K562 (cell line): ENCODE measurements around the gene ZNF665. TPM values are rescaled to one million over a fixed set of nuclear protein-coding genes. Genes with fewer than 3 reads are reported as not detected.

ENCODE experiments used
- ATAC-seq: fragments of 200-7000 bp; cut with Tn5 transposase; 3 replicates; pipeline ENCODE4 v1.9.1; 2020; ENCODE audit warnings: moderate library complexity
- BruUV-seq: library from RNA; stranded (reverse); fragments of 400-500 nt; replicated peaks from 2 replicates; lab custom pipeline; 2021; lab: Mats Ljungman, UMichigan
- CTCF ChIA-PET: fragments of 300-600 bp; formaldehyde crosslinking; extraction: SDS; loops from one replicate; lab custom pipeline; 2021; ENCODE audit warnings: low intra/inter-chr PET ratio; lab: Yijun Ruan, JAX
- POLR2A ChIA-PET: fragments of 300-600, 350-650 bp; sonication (Branson Sonifier 250); formaldehyde crosslinking; extraction: SDS; loops from one replicate; lab custom pipeline; 2021; ENCODE audit warnings: antibody characterized with exemption, inconsistent platforms; lab: Yijun Ruan, JAX
- DNase-seq, 4 experiments: peaks; one replicate each; pipeline versions ENCODE4 v3.0.0 to v3.0.0-alpha.2; 2011 to 2018; ENCODE audit warnings: low spot score in 3 of 4, mixed read lengths in 3 of 4; ENCODE audit errors: extremely low read depth in 1 of 4
- FAIRE-seq: peaks from 2 replicates; lab custom pipeline; 2011; peaks lifted over from hg19 to GRCh38; lab: Jason Lieb, UNC
- H2AFZ ChIP-seq: 2 replicates; pipeline ENCODE4 v1.6.0; 2011; ENCODE audit warnings: low read depth, low read length, control low read depth, inconsistent platforms
- H3K27ac ChIP-seq: fragments of 200-600 bp; 3 replicates; pipeline ENCODE4 v1.8.0; 2011; ENCODE audit warnings: low read depth, mild to moderate bottlenecking, control low read depth, inconsistent platforms, low read length, moderate library complexity, mixed read lengths; ENCODE audit errors: extremely low read depth
- H3K27me3 ChIP-seq, 2 experiments: fragments of 300-600 bp in 1 of 2; 2 replicates in 1 of 2; 3 replicates in 1 of 2; pipeline versions ENCODE4 v1.6.0 to v1.8.0; 2011; ENCODE audit warnings: inconsistent platforms in 2 of 2, low read length in 2 of 2, mild to moderate bottlenecking in 1 of 2, mixed read lengths in 1 of 2, moderate library complexity in 1 of 2; ENCODE audit not compliant: control insufficient read depth in 2 of 2, insufficient read depth in 2 of 2
- H3K36me3 ChIP-seq: fragments of 300-600 bp; 3 replicates; pipeline ENCODE4 v1.8.0; 2011; ENCODE audit warnings: mild to moderate bottlenecking, low read length, inconsistent platforms; ENCODE audit not compliant: control insufficient read depth, insufficient read depth
- H3K4me1 ChIP-seq, 2 experiments: fragments of 200-600 bp in 1 of 2; replicated peaks in 1 of 2; 2 replicates in 1 of 2; 3 replicates in 1 of 2; pipeline versions ENCODE4 v1.5.1 to v1.8.0; 2011; ENCODE audit warnings: inconsistent platforms in 2 of 2, low read length in 2 of 2, mild to moderate bottlenecking in 1 of 2, mixed read lengths in 1 of 2, moderate library complexity in 1 of 2; ENCODE audit not compliant: control insufficient read depth in 2 of 2, insufficient read depth in 2 of 2
- H3K4me2 ChIP-seq: 2 replicates; pipeline ENCODE4 v1.6.1; 2011; ENCODE audit warnings: low read length, control low read depth, inconsistent platforms, mixed read lengths; ENCODE audit not compliant: insufficient read depth
- H3K4me3 ChIP-seq: fragments of 200-600 bp; sonication (generic), shearing (Covaris generic); 2 replicates; pipeline ENCODE4 v1.5.1; 2016; ENCODE audit warnings: control low read depth, inconsistent platforms
- H3K79me2 ChIP-seq: fragments of 200-600 bp; 3 replicates; pipeline ENCODE4 v1.8.0; 2011; ENCODE audit warnings: low read length, inconsistent platforms; ENCODE audit not compliant: control insufficient read depth, insufficient read depth
- H3K9ac ChIP-seq, 2 experiments: 2 replicates each; pipeline versions ENCODE4 v1.6.0 to v1.6.1; 2011; ENCODE audit warnings: low read depth in 2 of 2, low read length in 2 of 2, control low read depth in 1 of 2, inconsistent platforms in 1 of 2, mild to moderate bottlenecking in 1 of 2, mixed read lengths in 1 of 2; ENCODE audit not compliant: insufficient read depth in 1 of 2
- H3K9me1 ChIP-seq: one replicate; pipeline ENCODE4 v1.6.0; 2011; ENCODE audit warnings: inconsistent platforms, mild to moderate bottlenecking, low read length, moderate library complexity; ENCODE audit not compliant: control insufficient read depth, insufficient read depth
- H3K9me3 ChIP-seq: replicated peaks from 2 replicates; pipeline ENCODE4 v1.5.1; 2011; ENCODE audit warnings: low read depth, low read length, inconsistent platforms; ENCODE audit not compliant: control insufficient read depth, insufficient read depth
- H4K20me1 ChIP-seq: replicated peaks from 2 replicates; pipeline ENCODE4 v1.6.1; 2011; ENCODE audit warnings: low read length, inconsistent platforms, mixed read lengths; ENCODE audit not compliant: control insufficient read depth, insufficient read depth
- MGA ChIP-seq: fragments of 450-650 bp; IDR thresholded peaks from 2 replicates; pipeline ENCODE4 v1.6.1; 2016; ENCODE audit warnings: mild to moderate bottlenecking, moderate library complexity
- SMAD3 ChIP-seq: fragments of 450-650 bp; formaldehyde crosslinking; conservative IDR thresholded peaks from 2 replicates; pipeline ENCODE4 v1.4.0; 2020; ENCODE audit warnings: mild to moderate bottlenecking
- whole genome bisulfite sequencing: fragments of 100-300 bp; shearing (Covaris generic); methylation state at CpG from one replicate; pipeline ENCODE4 v1.1.6; 2016; ENCODE audit warnings: low coverage, mixed read lengths; ENCODE audit not compliant: insufficient coverage; ENCODE audit errors: missing lambda C conversion rate; 5-methylcytosine and 5-hydroxymethylcytosine counted together
- in situ Hi-C: fragments of 300-500 bp; cut with MboI; formaldehyde crosslinking; loops from 4 replicates; pipeline ENCODE4 v1.15.0; 2018; ENCODE audit warnings: inconsistent platforms, mixed read lengths
- intact Hi-C: fragments of 100-400 bp; cut with micrococcal nuclease; formaldehyde crosslinking; loops from 2 replicates; pipeline ENCODE4 v1.14.2; 2022
- polyA plus RNA-seq, 8 experiments: library from polyadenylated mRNA; depleted of rRNA in 4 of 8; stranded (reverse) in 5 of 8; unstranded in 3 of 8; fragments of >200 nt; fragmentation: Nextera tagmentation in 2 of 8; fragmentation: Illumina TruSeq in 1 of 8; extraction: Ambion mirVana in 2 of 8; extraction: Trizol in 1 of 8; gene quantifications; 2 replicates each; pipeline versions ENCODE4 v1.2.1 to v1.2.3, GENCODE V29; 2011 to 2014; ENCODE audit warnings: inconsistent platforms in 1 of 8, missing spikeins in 1 of 8
- total RNA-seq, 7 experiments: library from RNA; depleted of rRNA in 6 of 7; stranded (reverse); fragments of >200 nt in 6 of 7; fragmentation: Illumina TruSeq in 2 of 7; extraction: Trizol in 2 of 7; gene quantifications; 2 replicates each; pipeline versions ENCODE4 v1.2.1 to v1.2.3, GENCODE V29; 2011 to 2021; ENCODE audit warnings: low replicate concordance in 1 of 7
- TF ChIP-seq, protein P1 (sequence below): fragments of 150-350 bp; conservative IDR thresholded peaks from 2 replicates; pipeline ENCODE4 v1.6.1; 2014; ENCODE audit warnings: low read length

ZNF665 gene
- total and polyA plus RNA-seq, 9 of the 15 experiments (the other 6 are each of a cell fraction or from before 2014, with no cell fraction given) = 1.9 to 7.6 (median 2.8) TPM

- ChIA-PET CTCF (no interaction called here), POLR2A (no interaction called here)
- ATAC-seq (no peak), DNase-seq (no peak), FAIRE-seq (no peak)
- H3K4me3 ChIP-seq = no peak overlapping the region
- no peak overlapping the region for H3K9ac ChIP-seq
- no TSS peak for BruUV-seq
- in situ Hi-C loops (no loop called here), intact Hi-C loops (no loop called here)
- H3K79me2 ChIP-seq = no peaks in the 10 kb centered on the region
- no peaks in the 10 kb centered on the region; the same call in 1 of the 2 replicates for H3K9me3 ChIP-seq
- no peak overlapping the region for H3K27ac ChIP-seq
- no peaks in the 10 kb centered on the region for H4K20me1 ChIP-seq
- no peak overlapping the region for H2AFZ ChIP-seq
- peaks cover 3% of the 10 kb centered on the region; the same call in 1 of the 3 replicates for H3K36me3 ChIP-seq
- no peaks in the 10 kb centered on the region for H3K27me3 ChIP-seq
- no peak overlapping the region for H3K4me2 ChIP-seq
- no peaks in the 10 kb centered on the region for H3K9me1 ChIP-seq
- H3K4me1 ChIP-seq = no peaks in the 10 kb centered on the region
- WGBS = 44% methylated on average over 10 of the region's 10 CpGs
- TF ChIP-seq SMAD3 = no peak
- TF ChIP-seq MGA = no peak
- TF ChIP-seq, protein P1, sequence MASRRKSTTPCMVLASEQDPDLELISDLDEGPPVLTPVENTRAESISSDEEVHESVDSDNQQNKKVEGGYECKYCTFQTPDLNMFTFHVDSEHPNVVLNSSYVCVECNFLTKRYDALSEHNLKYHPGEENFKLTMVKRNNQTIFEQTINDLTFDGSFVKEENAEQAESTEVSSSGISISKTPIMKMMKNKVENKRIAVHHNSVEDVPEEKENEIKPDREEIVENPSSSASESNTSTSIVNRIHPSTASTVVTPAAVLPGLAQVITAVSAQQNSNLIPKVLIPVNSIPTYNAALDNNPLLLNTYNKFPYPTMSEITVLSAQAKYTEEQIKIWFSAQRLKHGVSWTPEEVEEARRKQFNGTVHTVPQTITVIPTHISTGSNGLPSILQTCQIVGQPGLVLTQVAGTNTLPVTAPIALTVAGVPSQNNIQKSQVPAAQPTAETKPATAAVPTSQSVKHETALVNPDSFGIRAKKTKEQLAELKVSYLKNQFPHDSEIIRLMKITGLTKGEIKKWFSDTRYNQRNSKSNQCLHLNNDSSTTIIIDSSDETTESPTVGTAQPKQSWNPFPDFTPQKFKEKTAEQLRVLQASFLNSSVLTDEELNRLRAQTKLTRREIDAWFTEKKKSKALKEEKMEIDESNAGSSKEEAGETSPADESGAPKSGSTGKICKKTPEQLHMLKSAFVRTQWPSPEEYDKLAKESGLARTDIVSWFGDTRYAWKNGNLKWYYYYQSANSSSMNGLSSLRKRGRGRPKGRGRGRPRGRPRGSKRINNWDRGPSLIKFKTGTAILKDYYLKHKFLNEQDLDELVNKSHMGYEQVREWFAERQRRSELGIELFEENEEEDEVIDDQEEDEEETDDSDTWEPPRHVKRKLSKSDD = no peak
Observed at GRCh38 chr19:53182202-53182601, 11.0 kb downstream of the ZNF665 start.
